ENCODE measurements around the gene CD2BP2.
"Not testable (repeated sequence)": the region's sequence is repeated elsewhere in the genome, so short reads cannot be mapped to it uniquely, and the experiment has no call there.

DNA sequence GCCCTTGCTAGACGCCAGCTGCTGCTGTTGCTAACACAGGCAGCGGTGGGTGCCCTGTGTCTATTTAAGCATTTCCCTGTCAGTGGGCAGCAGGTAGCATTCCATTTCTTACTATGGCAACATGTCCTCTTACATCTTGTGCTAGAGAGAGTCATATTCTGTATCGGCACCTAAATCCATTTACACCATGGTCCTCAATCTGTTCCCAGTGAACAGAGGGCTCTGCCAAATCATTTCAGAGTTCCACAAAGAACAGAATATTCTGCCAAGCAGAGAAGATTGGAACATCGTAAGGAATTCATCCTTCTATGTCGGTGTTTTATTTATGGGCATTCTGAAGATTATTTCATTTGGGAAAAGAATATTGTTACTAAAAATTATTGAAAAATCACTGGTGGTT is 16.4 kb downstream of the CD2BP2 start:
- TF ChIP-seq EZH2 (IDR thresholded peaks at IDR 0.05; ENCODE audit: borderline replicate concordance, low read depth, low read length, severe bottlenecking) = not testable (repeated sequence)
- TF ChIP-seq, protein P1, sequence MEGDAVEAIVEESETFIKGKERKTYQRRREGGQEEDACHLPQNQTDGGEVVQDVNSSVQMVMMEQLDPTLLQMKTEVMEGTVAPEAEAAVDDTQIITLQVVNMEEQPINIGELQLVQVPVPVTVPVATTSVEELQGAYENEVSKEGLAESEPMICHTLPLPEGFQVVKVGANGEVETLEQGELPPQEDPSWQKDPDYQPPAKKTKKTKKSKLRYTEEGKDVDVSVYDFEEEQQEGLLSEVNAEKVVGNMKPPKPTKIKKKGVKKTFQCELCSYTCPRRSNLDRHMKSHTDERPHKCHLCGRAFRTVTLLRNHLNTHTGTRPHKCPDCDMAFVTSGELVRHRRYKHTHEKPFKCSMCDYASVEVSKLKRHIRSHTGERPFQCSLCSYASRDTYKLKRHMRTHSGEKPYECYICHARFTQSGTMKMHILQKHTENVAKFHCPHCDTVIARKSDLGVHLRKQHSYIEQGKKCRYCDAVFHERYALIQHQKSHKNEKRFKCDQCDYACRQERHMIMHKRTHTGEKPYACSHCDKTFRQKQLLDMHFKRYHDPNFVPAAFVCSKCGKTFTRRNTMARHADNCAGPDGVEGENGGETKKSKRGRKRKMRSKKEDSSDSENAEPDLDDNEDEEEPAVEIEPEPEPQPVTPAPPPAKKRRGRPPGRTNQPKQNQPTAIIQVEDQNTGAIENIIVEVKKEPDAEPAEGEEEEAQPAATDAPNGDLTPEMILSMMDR (IDR thresholded peaks at IDR 0.05; ENCODE audit: borderline replicate concordance, extremely low read depth, low read length, poor library complexity, severe bottlenecking) = not testable (repeated sequence)

Data from DND-41 (cell line).